ENCODE results near the gene MACROH2A1. TPM values are rescaled to one million over a fixed set of nuclear protein-coding genes. Genes with fewer than 3 reads are reported as not detected.

Gene MACROH2A1
- total RNA-seq, 4 donors from 2014 or later: 182 to 443 (median 319) TPM

DNA sequence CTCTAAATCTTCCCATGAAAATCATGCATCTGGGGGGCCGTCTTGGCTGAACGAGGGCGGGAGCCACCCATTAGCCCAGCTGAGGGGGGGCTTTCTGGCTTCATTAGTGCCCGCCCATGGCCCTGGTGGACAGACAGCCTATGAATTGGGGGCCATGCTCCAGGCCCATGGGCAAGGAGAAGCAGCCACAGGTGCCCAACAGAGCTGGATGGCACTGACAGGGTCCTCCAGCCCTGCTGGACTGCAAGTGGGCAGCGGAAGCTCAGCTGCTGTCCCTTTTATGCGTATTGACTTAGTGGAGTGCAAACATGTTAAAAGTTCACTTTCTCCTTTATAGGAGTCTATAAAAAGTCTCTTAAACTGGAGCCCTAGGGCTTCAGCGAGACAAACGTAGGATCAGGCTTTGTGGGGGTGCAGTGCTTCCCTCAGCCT is 75.3 kb downstream of the MACROH2A1 start:
- TF ChIP-seq, protein P1, sequence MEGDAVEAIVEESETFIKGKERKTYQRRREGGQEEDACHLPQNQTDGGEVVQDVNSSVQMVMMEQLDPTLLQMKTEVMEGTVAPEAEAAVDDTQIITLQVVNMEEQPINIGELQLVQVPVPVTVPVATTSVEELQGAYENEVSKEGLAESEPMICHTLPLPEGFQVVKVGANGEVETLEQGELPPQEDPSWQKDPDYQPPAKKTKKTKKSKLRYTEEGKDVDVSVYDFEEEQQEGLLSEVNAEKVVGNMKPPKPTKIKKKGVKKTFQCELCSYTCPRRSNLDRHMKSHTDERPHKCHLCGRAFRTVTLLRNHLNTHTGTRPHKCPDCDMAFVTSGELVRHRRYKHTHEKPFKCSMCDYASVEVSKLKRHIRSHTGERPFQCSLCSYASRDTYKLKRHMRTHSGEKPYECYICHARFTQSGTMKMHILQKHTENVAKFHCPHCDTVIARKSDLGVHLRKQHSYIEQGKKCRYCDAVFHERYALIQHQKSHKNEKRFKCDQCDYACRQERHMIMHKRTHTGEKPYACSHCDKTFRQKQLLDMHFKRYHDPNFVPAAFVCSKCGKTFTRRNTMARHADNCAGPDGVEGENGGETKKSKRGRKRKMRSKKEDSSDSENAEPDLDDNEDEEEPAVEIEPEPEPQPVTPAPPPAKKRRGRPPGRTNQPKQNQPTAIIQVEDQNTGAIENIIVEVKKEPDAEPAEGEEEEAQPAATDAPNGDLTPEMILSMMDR (IDR thresholded peaks at IDR 0.05): no peak
- ATAC-seq (ENCODE audit: low FRiP score): no peak
- no peak for DNase-seq (ENCODE audit: low spot score)

DNA sequence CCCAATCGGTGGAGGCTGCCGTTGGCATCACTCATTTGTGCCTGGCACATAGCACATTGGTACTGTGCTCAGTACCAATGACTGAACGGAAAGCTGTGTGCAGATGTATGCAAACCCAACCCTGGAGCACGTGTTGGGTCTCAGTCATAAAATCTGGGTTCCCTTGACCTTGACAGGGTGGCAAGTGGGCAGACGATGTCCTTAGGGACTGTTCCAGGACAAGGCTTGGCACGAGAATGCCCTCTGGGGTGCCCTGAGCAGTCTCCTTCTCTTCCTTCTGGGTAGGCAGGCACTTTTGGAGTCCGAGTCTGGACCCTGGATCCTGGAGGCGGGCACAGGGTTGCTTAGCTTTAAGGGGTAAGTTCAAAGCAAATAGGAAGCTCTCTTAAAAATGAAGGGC is 75.8 kb downstream of the MACROH2A1 start:
- TF ChIP-seq, protein P1 (IDR thresholded peaks at IDR 0.05): no peak
- DNase-seq (ENCODE audit: low spot score): no peak
- ATAC-seq (ENCODE audit: low FRiP score): no peak

DNA sequence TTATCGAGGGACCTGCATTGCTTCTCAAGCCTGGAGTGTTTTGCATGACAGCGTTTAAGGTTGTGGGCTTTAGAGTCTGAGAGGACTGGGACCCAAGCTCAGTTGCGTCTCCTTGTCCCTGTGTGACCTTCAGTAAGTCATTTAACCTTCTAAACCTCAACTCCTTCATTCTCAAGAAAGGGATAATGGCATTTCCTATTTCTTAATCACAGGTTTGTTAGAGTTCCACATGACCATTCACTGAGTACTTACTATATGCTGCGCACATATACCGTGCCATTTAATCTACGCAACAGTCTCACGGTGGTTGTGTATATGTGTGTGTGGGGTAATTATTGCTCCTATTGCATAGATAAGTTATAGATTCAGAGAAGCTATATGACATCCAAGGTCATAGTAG is 76.3 kb downstream of the MACROH2A1 start:
- TF ChIP-seq, protein P1 (IDR thresholded peaks at IDR 0.05): no peak
- ATAC-seq (ENCODE audit: low FRiP score) (no peak), DNase-seq (ENCODE audit: low spot score) (no peak)

DNA sequence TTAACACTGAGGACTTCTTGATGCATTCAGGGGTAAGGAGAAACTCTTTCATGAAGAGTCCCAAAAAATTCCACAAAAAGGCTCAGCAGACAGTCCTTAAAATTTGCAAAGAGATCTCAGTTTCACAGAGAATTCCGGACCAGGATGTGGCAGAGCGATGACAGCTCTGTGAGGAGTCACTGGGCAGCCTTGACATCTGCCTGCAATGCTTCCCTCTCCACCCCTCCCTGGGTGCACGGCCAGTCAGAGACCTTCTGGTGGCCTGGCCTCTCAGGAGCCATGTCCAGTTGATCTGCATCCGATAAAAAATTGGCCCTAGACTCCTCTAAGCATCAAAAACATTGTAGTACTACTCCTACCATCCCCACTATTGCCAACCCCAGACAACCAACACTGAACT is 76.8 kb downstream of the MACROH2A1 start:
- ATAC-seq (ENCODE audit: low FRiP score) (no peak), DNase-seq (ENCODE audit: low spot score) (no peak)
- TF ChIP-seq, protein P1 (IDR thresholded peaks at IDR 0.05): no peak

DNA sequence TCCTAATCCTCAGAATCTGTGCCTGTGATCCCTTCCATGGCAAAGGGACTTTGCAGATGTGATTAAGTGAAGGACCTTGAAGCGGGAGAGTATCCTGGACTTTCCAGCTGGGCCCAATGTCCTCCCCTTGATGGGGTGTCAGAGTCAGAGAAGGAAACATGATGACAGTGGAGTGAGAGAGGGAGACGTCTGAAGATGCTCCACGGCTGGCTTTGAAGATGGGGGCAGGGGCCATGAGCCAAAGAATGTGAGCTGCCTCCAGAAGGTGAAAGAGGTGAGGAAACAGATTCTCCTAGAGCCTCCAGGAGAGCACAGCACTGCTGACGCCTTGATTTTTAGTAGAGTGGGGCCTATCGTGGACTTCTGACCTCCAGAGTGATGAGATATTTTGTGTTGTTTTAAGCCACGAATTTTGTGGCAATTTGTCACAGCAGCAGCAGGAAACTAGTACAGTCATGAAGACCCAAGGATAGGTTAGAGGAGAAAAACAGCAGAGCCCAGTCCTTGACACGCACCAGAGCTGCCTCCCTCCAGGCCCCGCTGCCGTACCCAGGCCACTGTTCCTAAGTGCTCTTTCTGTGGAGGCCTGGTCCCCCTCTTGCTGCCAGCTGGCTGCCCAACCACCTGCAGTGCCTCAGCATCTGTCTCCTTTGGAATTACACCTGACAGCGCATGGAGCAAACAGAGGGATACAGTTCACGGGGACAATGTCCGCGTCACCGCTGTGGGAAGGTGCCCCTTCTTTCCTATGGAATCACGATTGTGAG is 78.1 kb downstream of the MACROH2A1 start:
- DNase-seq (ENCODE audit: low spot score): no peak
- TF ChIP-seq, protein P1 (IDR thresholded peaks at IDR 0.05): no peak
- ATAC-seq (ENCODE audit: low FRiP score): no peak

DNA sequence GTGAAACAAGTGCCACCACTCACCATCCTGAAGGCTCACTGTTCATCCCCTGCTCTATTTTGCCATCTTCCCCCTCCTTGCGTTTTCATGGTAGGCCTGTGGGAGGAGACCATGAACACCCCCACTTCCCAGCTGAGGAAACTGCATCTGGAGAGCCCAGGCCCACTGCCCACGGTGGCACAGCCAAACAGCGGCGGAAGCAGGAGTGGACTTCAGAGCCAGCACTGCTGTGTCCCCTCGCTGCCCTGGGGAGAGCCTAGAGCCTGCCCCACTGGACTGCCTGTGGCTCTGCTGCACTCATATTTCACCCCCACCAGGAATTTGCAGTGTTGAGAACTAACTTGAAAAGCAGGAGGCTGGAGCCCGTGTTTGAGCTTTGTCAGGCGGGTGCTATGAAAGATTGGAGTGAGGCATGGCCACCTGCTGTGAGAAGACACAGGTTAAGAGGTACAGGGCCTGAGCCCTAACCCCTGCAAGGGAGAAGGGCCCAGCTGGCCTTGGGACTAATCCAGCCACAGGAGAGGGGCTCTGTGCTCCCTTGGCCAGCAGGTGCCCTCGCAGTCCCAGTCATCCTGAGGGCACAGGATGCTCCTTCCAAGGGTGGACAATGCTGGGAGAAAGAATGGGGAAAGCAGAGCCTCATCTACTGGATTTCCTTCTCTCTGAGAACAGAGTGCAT is 79.0 kb downstream of the MACROH2A1 start:
- TF ChIP-seq, protein P1 (IDR thresholded peaks at IDR 0.05): no peak
- ATAC-seq (ENCODE audit: low FRiP score): no peak

DNA sequence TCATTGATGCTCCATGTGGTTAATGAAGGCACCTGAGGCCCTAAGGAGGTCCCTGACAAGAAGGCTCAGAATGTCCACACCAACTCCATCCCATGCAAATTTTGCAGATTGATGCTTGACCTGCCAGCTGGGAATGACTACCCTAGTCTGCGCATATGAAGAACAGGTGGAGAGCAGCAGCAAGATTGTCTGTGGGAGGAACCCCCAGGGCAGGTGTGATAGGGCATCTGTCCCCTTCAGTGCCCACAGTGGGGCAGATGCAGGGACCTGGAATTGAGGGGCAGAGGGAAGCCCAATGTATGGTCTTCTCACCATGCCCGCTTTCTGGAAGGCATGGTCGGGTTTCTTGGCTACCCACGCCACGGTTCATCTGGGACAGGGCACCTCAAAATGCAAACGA is 79.6 kb downstream of the MACROH2A1 start:
- TF ChIP-seq, protein P1 (IDR thresholded peaks at IDR 0.05): no peak
- ATAC-seq (ENCODE audit: low FRiP score) (no peak), DNase-seq (ENCODE audit: low spot score) (no peak)

More for the DNA sequence above, 79.0 kb downstream of the MACROH2A1 start:
- DNase-seq (ENCODE audit: low spot score): no peak

Measured in omental fat pad (tissue), 4 donors.